ENCODE measurements around the gene NXF1. TPM values are rescaled to one million over a fixed set of nuclear protein-coding genes. Genes with fewer than 3 reads are reported as not detected.
"Not testable (repeated sequence)": the region's sequence is repeated elsewhere in the genome, so short reads cannot be mapped to it uniquely, and the experiment has no call there.

NXF1 gene
- total RNA-seq, 1 donor from 2014 or later = 33.4 TPM

- DNase-seq = no peak
Measured at GRCh38 chr11:62832336-62833234, 27.3 kb upstream of the NXF1 start, which contains the start of gene TEX54. Gene TEX54, minus strand, starts transcription at chr11:62832841.

GRCh38 chr11:62831520-62832335 lies 26.5 kb upstream of the NXF1 start, which contains the start of gene STX5:
Gene STX5, minus strand, starts transcription at chr11:62832051. Its CDS starts 808 bp downstream, at chr11:62831243.
- peak; percentile 99 for DNase-seq

GRCh38 chr11:62830904-62831519 lies 25.8 kb upstream of the NXF1 start:
- DNase-seq = no peak

- DNase-seq = not testable (repeated sequence)
Measured at GRCh38 chr11:62828130-62828529, 22.9 kb upstream of the NXF1 start.

- no peak for DNase-seq
Measured at GRCh38 chr11:62823677-62824076, 18.4 kb upstream of the NXF1 start.

- DNase-seq = no peak
Measured at GRCh38 chr11:62817129-62817528, 11.9 kb upstream of the NXF1 start.

GRCh38 chr11:62816557-62816956 lies 11.3 kb upstream of the NXF1 start:
- DNase-seq = no peak

- DNase-seq = no peak
Measured at GRCh38 chr11:62811659-62812058, 6.4 kb upstream of the NXF1 start.

- DNase-seq = no peak
Measured at GRCh38 chr11:62810748-62811147, 5.5 kb upstream of the NXF1 start.

GRCh38 chr11:62806611-62807121 lies 1.4 kb upstream of the NXF1 start:
- no peak for DNase-seq

- peak; percentile 43 for DNase-seq
Measured at GRCh38 chr11:62805961-62806441, 761 bp upstream of the NXF1 start.

- DNase-seq = peak; percentile 23
Measured at GRCh38 chr11:62804310-62805075, 747 bp downstream of the NXF1 start.

- no peak for DNase-seq
Measured at GRCh38 chr11:62801071-62801470, 4.2 kb downstream of the NXF1 start.

GRCh38 chr11:62799486-62799885 lies 5.8 kb downstream of the NXF1 start:
- no peak for DNase-seq

GRCh38 chr11:62796281-62796680 lies 9.0 kb downstream of the NXF1 start:
- DNase-seq = no peak

- no peak for DNase-seq
Measured at GRCh38 chr11:62794201-62794775, 11.0 kb downstream of the NXF1 start.

- no peak for DNase-seq
Measured at GRCh38 chr11:62792202-62792575, 13.1 kb downstream of the NXF1 start.

GRCh38 chr11:62791501-62792201 lies 13.6 kb downstream of the NXF1 start, which contains the start of gene TMEM223:
Gene TMEM223, minus strand, starts transcription at chr11:62792006. Its CDS starts 12 bp downstream, at chr11:62791994.
- DNase-seq = peak; percentile 80

GRCh38 chr11:62789576-62789975 lies 15.7 kb downstream of the NXF1 start:
- DNase-seq = no peak

GRCh38 chr11:62788991-62789390 lies 16.2 kb downstream of the NXF1 start:
- no peak for DNase-seq

Measured in skin of body (tissue), 2 donors.